HCT116 (cell line): ENCODE results near the gene ARSG. TPM values are rescaled to one million over a fixed set of nuclear protein-coding genes. Genes with fewer than 3 reads are reported as not detected.

Experiments used
- ATAC-seq: fragments of 200-7000 bp; cut with Tn5 transposase; 2 replicates; pipeline ENCODE4 v1.9.1; 2020; ENCODE audit warnings: mild to moderate bottlenecking, moderate library complexity
- BruUV-seq: library from RNA; stranded (reverse); fragments of 400-500 nt; replicated peaks from 2 replicates; lab custom pipeline; 2021; lab: Mats Ljungman, UMichigan
- CTCF ChIA-PET: fragments of 300-600 bp; sonication (Branson Sonifier 250); formaldehyde crosslinking; loops from one replicate; lab custom pipeline; 2021; ENCODE audit warnings: antibody characterized with exemption; lab: Charles Lee
- POLR2A ChIA-PET: fragments of 300-600, 350-600 bp; sonication (Branson Sonifier 250); formaldehyde crosslinking; loops from one replicate; lab custom pipeline; 2021; ENCODE audit warnings: antibody characterized with exemption; lab: Charles Lee
- RAD21 ChIA-PET, 2 experiments: fragments of 300-600 bp; sonication (Branson Sonifier 250); formaldehyde crosslinking; loops; one replicate each; lab custom pipeline; 2023; ENCODE audit warnings: low total read pairs in 2 of 2; ENCODE audit not compliant: uncharacterized antibody in 2 of 2, unreplicated experiment in 2 of 2, low non-redundant PET in 1 of 2; lab: Charles Lee
- DNase-seq: peaks from one replicate; pipeline ENCODE4 v3.0.0-alpha.2; 2010; ENCODE audit warnings: low read depth, low spot score
- H2AFZ ChIP-seq: fragments of 200-600 bp; shearing (Covaris generic), sonication (generic); 2 replicates; pipeline ENCODE4 v1.6.1; 2017; ENCODE audit warnings: low read depth, mixed run types, mixed read lengths, antibody characterized with exemption, low read length; ENCODE audit not compliant: poor library complexity, severe bottlenecking
- H3K27ac ChIP-seq: 2 replicates; pipeline ENCODE4 v1.5.1; 2012; ENCODE audit warnings: low read depth, low read length
- H3K27me3 ChIP-seq: fragments of 200-600 bp; sonication (generic); 2 replicates; pipeline ENCODE4 v1.6.1; 2016; ENCODE audit warnings: mixed run types, low read length, mixed read lengths; ENCODE audit not compliant: insufficient read depth
- H3K36me3 ChIP-seq, 2 experiments: fragments of 200-500 bp in 1 of 2; fragments of 200-600 bp in 1 of 2; sonication (Bioruptor generic) in 1 of 2; sonication (generic) in 1 of 2; 2 replicates each; pipeline versions ENCODE4 v1.5.1 to v1.6.1; 2014 to 2016; ENCODE audit warnings: low read length in 2 of 2, inconsistent platforms in 1 of 2, mixed read lengths in 1 of 2, mixed run types in 1 of 2; ENCODE audit not compliant: insufficient read depth in 2 of 2, control insufficient read depth in 1 of 2
- H3K4me1 ChIP-seq, 2 experiments: fragments of 200-600 bp in 1 of 2; sonication (generic) in 1 of 2; 2 replicates each; pipeline versions ENCODE4 v1.5.1 to v1.6.1; 2012 to 2017; ENCODE audit warnings: low read length in 2 of 2, inconsistent platforms in 1 of 2, mild to moderate bottlenecking in 1 of 2, mixed read lengths in 1 of 2, mixed run types in 1 of 2, moderate library complexity in 1 of 2; ENCODE audit not compliant: insufficient read depth in 2 of 2, control insufficient read depth in 1 of 2
- H3K4me2 ChIP-seq: fragments of 200-600 bp; sonication (generic); 2 replicates; pipeline ENCODE4 v1.6.1; 2017; ENCODE audit warnings: mixed run types, low read length, mixed read lengths
- H3K4me3 ChIP-seq, 2 experiments: fragments of 200-600 bp in 1 of 2; sonication (generic) in 1 of 2; replicated peaks in 1 of 2; 2 replicates each; pipeline ENCODE4 v1.5.1; 2011 to 2016; ENCODE audit warnings: low read length in 2 of 2, control low read depth in 1 of 2, low read depth in 1 of 2, mild to moderate bottlenecking in 1 of 2, mixed read lengths in 1 of 2, mixed run types in 1 of 2
- H3K79me2 ChIP-seq: fragments of 200-600 bp; sonication (generic); 2 replicates; pipeline ENCODE4 v1.6.1; 2017; ENCODE audit warnings: mild to moderate bottlenecking, mixed run types, low read length, moderate library complexity, mixed read lengths; ENCODE audit not compliant: insufficient read depth
- H3K9ac ChIP-seq: fragments of 200-600 bp; sonication (generic); 2 replicates; pipeline ENCODE4 v1.6.1; 2016; ENCODE audit warnings: low read length, mixed read lengths
- H3K9me2 ChIP-seq: fragments of 200-600 bp; sonication (generic), shearing (Covaris generic); 2 replicates; pipeline ENCODE4 v1.6.1; 2017; ENCODE audit warnings: mixed run types, mild to moderate bottlenecking, moderate library complexity; ENCODE audit not compliant: insufficient read depth
- H3K9me3 ChIP-seq, 2 experiments: fragments of 200-500 bp in 1 of 2; fragments of 200-600 bp in 1 of 2; sonication (Bioruptor generic) in 1 of 2; sonication (generic) in 1 of 2; 2 replicates each; pipeline ENCODE4 v1.6.1; 2014 to 2017; ENCODE audit warnings: low read length in 2 of 2, mixed read lengths in 2 of 2, inconsistent platforms in 1 of 2, low read depth in 1 of 2, mild to moderate bottlenecking in 1 of 2, mixed run types in 1 of 2, moderate library complexity in 1 of 2; ENCODE audit not compliant: control insufficient read depth in 1 of 2, insufficient read depth in 1 of 2
- H4K20me1 ChIP-seq: fragments of 200-600 bp; sonication (generic), shearing (Covaris generic); 2 replicates; pipeline ENCODE4 v1.6.1; 2017; ENCODE audit warnings: mixed run types, mild to moderate bottlenecking, moderate library complexity; ENCODE audit not compliant: insufficient read depth
- ATF3 ChIP-seq: IDR thresholded peaks from 2 replicates; pipeline ENCODE4 v1.6.1; 2012
- CBX3 ChIP-seq: IDR thresholded peaks from 2 replicates; pipeline ENCODE4 v1.6.1; 2012; ENCODE audit warnings: low read depth
- CEBPB ChIP-seq: IDR thresholded peaks from 2 replicates; pipeline ENCODE4 v1.6.1; 2012; ENCODE audit warnings: low read depth
- EGR1 ChIP-seq: IDR thresholded peaks from 2 replicates; pipeline ENCODE4 v1.6.1; 2012; ENCODE audit warnings: low read depth
- ELF1 ChIP-seq: IDR thresholded peaks from 2 replicates; pipeline ENCODE4 v1.6.1; 2012; ENCODE audit warnings: low read depth, borderline replicate concordance
- EZH2 ChIP-seq: fragments of 200-600 bp; sonication (generic); IDR thresholded peaks from 2 replicates; pipeline ENCODE4 v1.6.1; 2017; ENCODE audit warnings: antibody characterized with exemption, mixed run types
- FOSL1 ChIP-seq: IDR thresholded peaks from 2 replicates; pipeline ENCODE4 v1.6.1; 2012; ENCODE audit warnings: low read depth
- JUND ChIP-seq: IDR thresholded peaks from 2 replicates; pipeline ENCODE4 v1.6.1; 2012
- POLR2A ChIP-seq: IDR thresholded peaks from 2 replicates; pipeline ENCODE4 v1.7.0; 2011; ENCODE audit warnings: borderline replicate concordance; ENCODE audit not compliant: insufficient read depth, insufficient read length; ENCODE audit errors: extremely low read depth
- POLR2AphosphoS5 ChIP-seq: IDR thresholded peaks from 2 replicates; pipeline ENCODE4 v1.6.1; 2011; ENCODE audit warnings: mild to moderate bottlenecking, low read depth, low read length, moderate library complexity
- RAD21 ChIP-seq: IDR thresholded peaks from 2 replicates; pipeline ENCODE4 v1.6.1; 2012; ENCODE audit warnings: low read depth, mild to moderate bottlenecking
- SIN3A ChIP-seq: IDR thresholded peaks from 2 replicates; pipeline ENCODE4 v1.6.1; 2012; ENCODE audit warnings: low read depth
- SP1 ChIP-seq: IDR thresholded peaks from 2 replicates; pipeline ENCODE4 v1.6.1; 2012; ENCODE audit warnings: low read depth
- SRF ChIP-seq: IDR thresholded peaks from 2 replicates; pipeline ENCODE4 v1.6.1; 2012; ENCODE audit warnings: low read depth
- YY1 ChIP-seq: IDR thresholded peaks from 2 replicates; pipeline ENCODE4 v1.6.1; 2011; ENCODE audit warnings: low read length, low read depth, moderate library complexity, mild to moderate bottlenecking; ENCODE audit not compliant: insufficient replicate concordance; ENCODE audit errors: extremely low read depth
- ZFX ChIP-seq: fragments of 450-650 bp; IDR thresholded peaks from 2 replicates; pipeline ENCODE4 v1.6.1; 2017
- intact Hi-C: fragments of 100-400 bp; cut with micrococcal nuclease; formaldehyde crosslinking; loops from 2 replicates; pipeline ENCODE4 v1.10.0; 2022
- total RNA-seq: library from RNA; stranded (reverse); gene quantifications from one replicate; pipeline ENCODE4 v1.2.1, GENCODE V29; 2021; ENCODE audit not compliant: unreplicated experiment
- TF ChIP-seq, protein P1 (sequence below): IDR thresholded peaks from 2 replicates; pipeline ENCODE4 v1.6.1; 2011; ENCODE audit warnings: mild to moderate bottlenecking, low read length, moderate library complexity; ENCODE audit not compliant: insufficient replicate concordance; ENCODE audit errors: extremely low read depth
- TF ChIP-seq, protein P2 (sequence below), 3 experiments: fragments of 200-600 bp in 1 of 3; sonication (generic) in 1 of 3; IDR thresholded peaks in 2 of 3; conservative IDR thresholded peaks in 1 of 3; 2 replicates each; pipeline ENCODE4 v1.5.1; 2012 to 2017; ENCODE audit warnings: low read depth in 2 of 3, low read length in 2 of 3, antibody characterized with exemption in 1 of 3, borderline replicate concordance in 1 of 3, control low read depth in 1 of 3, mild to moderate bottlenecking in 1 of 3, mixed read lengths in 1 of 3, mixed run types in 1 of 3, moderate library complexity in 1 of 3; ENCODE audit not compliant: insufficient read depth in 1 of 3

The ARSG gene
- total RNA-seq, 1 experiment from 2014 or later, result 17.1 TPM

GRCh38 chr17:68460715-68461114 is 169.4 kb downstream of the ARSG start:
- no peak for TF ChIP-seq SIN3A
- no peak for TF ChIP-seq ATF3
- Histone ChIP-seq H2AFZ (peak overlapping the region; percentile 11), H3K9me2 (no peaks in the 10 kb centered on the region), H3K27ac (no peak overlapping the region), H3K4me1 (peaks cover 20 to 40% of the 10 kb centered on the region in 2 experiments), H3K4me2 (peak overlapping the region; percentile 0; the same call in 1 of the 2 replicates), H3K79me2 (no peaks in the 10 kb centered on the region), H3K27me3 (no peaks in the 10 kb centered on the region), H3K4me3 (no peak overlapping the region), H3K36me3 (no peaks in the 10 kb centered on the region), H3K9me3 (no peaks in the 10 kb centered on the region), H4K20me1 (no peaks in the 10 kb centered on the region), H3K9ac (no peak overlapping the region)
- ATAC-seq (no peak), DNase-seq (no peak)
- ChIA-PET CTCF (interaction anchor here (0.6 to 0.9 kb wide), 4 partner anchors 24 to 496 kb away, joined by 3 to 4 read pairs (median 3); no protein-coding TSS in a partner anchor), RAD21 (no interaction called here), POLR2A (interaction anchor here (1.0 kb wide), 1 partner anchor 8 kb away, joined by 3 read pairs; no protein-coding TSS in a partner anchor)
- intact Hi-C loops, result loop anchor here (10.0 kb wide), 1 partner anchor 656 kb away; no protein-coding TSS in a partner anchor
- BruUV-seq, result no TSS peak

GRCh38 chr17:68461122-68461539 is 169.8 kb downstream of the ARSG start:
- Histone ChIP-seq H3K4me2 (no peak overlapping the region), H3K36me3 (no peaks in the 10 kb centered on the region), H3K27me3 (no peaks in the 10 kb centered on the region), H3K9me3 (no peaks in the 10 kb centered on the region), H3K9me2 (no peaks in the 10 kb centered on the region), H3K4me3 (no peak overlapping the region), H3K9ac (no peak overlapping the region), H4K20me1 (no peaks in the 10 kb centered on the region), H3K4me1 (peaks cover 18 to 40% of the 10 kb centered on the region in 2 experiments), H2AFZ (peak overlapping the region; percentile 11), H3K27ac (no peak overlapping the region), H3K79me2 (no peaks in the 10 kb centered on the region)
- ATAC-seq (no peak), DNase-seq (no peak)
- RAD21 ChIA-PET, result no interaction called here
- intact Hi-C loops, result loop anchor here (10.0 kb wide), 1 partner anchor 656 kb away; no protein-coding TSS in a partner anchor
- BruUV-seq, result no TSS peak
- POLR2A ChIA-PET, result no interaction called here
- CTCF ChIA-PET, result interaction anchor here (0.9 kb wide), 1 partner anchor 24 kb away, joined by 4 read pairs; no protein-coding TSS in a partner anchor
- TF ChIP-seq ZFX, result no peak
- no peak for TF ChIP-seq ATF3
- no peak for TF ChIP-seq EGR1
- TF ChIP-seq CBX3, result no peak
- no peak for TF ChIP-seq POLR2A
- peak; percentile 81 for TF ChIP-seq CEBPB
- TF ChIP-seq POLR2AphosphoS5, result no peak
- TF ChIP-seq, protein P1, sequence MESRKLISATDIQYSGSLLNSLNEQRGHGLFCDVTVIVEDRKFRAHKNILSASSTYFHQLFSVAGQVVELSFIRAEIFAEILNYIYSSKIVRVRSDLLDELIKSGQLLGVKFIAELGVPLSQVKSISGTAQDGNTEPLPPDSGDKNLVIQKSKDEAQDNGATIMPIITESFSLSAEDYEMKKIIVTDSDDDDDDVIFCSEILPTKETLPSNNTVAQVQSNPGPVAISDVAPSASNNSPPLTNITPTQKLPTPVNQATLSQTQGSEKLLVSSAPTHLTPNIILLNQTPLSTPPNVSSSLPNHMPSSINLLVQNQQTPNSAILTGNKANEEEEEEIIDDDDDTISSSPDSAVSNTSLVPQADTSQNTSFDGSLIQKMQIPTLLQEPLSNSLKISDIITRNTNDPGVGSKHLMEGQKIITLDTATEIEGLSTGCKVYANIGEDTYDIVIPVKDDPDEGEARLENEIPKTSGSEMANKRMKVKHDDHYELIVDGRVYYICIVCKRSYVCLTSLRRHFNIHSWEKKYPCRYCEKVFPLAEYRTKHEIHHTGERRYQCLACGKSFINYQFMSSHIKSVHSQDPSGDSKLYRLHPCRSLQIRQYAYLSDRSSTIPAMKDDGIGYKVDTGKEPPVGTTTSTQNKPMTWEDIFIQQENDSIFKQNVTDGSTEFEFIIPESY, result no peak
- 0 out of 2 replicates have a peak, but pooled peaks have one; percentile 15 for TF ChIP-seq SP1
- peak; percentile 42; the same call in 1 of the 2 replicates for TF ChIP-seq SRF
- TF ChIP-seq, protein P2, sequence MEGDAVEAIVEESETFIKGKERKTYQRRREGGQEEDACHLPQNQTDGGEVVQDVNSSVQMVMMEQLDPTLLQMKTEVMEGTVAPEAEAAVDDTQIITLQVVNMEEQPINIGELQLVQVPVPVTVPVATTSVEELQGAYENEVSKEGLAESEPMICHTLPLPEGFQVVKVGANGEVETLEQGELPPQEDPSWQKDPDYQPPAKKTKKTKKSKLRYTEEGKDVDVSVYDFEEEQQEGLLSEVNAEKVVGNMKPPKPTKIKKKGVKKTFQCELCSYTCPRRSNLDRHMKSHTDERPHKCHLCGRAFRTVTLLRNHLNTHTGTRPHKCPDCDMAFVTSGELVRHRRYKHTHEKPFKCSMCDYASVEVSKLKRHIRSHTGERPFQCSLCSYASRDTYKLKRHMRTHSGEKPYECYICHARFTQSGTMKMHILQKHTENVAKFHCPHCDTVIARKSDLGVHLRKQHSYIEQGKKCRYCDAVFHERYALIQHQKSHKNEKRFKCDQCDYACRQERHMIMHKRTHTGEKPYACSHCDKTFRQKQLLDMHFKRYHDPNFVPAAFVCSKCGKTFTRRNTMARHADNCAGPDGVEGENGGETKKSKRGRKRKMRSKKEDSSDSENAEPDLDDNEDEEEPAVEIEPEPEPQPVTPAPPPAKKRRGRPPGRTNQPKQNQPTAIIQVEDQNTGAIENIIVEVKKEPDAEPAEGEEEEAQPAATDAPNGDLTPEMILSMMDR (IDR thresholded peaks at IDR 0.05 in 2 of 3, conservative IDR thresholded peaks at IDR 0.05 in 1 of 3; ENCODE audit: borderline replicate concordance in 1 of 3, insufficient read depth in 1 of 3, low read depth in 2 of 3, low read length in 2 of 3), result no peak
- TF ChIP-seq EZH2, result no peak
- no peak for TF ChIP-seq YY1
- no peak for TF ChIP-seq FOSL1
- no peak for TF ChIP-seq ELF1
- TF ChIP-seq JUND, result no peak
- no peak for TF ChIP-seq RAD21
